ENCODE measurements around the gene B3GALT6.

Gene B3GALT6

DNA sequence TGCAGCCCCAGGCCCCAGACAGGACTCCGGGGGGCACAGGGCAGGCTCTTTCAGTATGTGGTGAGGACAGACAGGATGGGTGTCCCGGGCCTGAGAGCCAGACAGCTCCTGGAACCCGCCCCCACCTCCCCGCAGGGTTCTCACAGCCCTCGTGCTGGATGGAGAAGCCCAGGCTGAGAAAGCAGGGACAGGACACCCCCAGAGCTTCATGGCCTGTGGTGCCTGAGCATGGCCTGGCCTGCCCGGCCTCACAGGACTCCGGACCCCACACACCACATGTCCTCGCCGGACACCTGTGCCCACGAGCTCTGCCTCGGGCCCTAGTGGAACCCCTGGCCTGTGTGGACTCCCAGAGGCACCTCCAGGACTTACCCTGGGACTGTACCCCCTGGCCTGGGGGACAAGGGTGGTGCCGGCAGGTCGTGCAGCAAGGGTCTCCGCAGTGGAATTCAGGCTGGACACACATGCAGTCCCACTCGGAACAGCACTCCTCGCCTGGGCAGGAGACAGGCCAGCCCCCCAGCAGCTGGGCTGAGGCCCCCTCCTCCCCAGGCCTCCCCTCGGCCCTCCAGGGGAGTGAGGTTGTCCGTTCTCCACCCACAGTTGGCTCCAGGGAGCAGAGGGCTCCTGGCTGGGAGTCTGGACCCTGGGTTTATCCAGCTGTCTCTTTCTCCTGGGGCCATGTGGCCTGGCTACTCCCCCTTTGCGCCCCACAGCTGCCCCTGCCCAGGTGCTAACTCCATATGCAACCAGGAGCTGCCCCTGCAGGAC, 26.9 kb upstream of the B3GALT6 start:
- peak; percentile 8 for DNase-seq (ENCODE audit: extremely low read depth, insufficient read length)
- Histone ChIP-seq H3K36me3 (ENCODE audit: control insufficient read depth, insufficient read depth, low read length) (no peaks in the 10 kb centered on the region), H3K27me3 (replicated peaks; ENCODE audit: control insufficient read depth, insufficient read depth, low read length) (no peaks in the 10 kb centered on the region; the same call in 1 of the 2 replicates), H3K4me3 (replicated peaks; ENCODE audit: low read depth, low read length) (no peak overlapping the region; the same call in 1 of the 2 replicates)
- TF ChIP-seq, protein P1, sequence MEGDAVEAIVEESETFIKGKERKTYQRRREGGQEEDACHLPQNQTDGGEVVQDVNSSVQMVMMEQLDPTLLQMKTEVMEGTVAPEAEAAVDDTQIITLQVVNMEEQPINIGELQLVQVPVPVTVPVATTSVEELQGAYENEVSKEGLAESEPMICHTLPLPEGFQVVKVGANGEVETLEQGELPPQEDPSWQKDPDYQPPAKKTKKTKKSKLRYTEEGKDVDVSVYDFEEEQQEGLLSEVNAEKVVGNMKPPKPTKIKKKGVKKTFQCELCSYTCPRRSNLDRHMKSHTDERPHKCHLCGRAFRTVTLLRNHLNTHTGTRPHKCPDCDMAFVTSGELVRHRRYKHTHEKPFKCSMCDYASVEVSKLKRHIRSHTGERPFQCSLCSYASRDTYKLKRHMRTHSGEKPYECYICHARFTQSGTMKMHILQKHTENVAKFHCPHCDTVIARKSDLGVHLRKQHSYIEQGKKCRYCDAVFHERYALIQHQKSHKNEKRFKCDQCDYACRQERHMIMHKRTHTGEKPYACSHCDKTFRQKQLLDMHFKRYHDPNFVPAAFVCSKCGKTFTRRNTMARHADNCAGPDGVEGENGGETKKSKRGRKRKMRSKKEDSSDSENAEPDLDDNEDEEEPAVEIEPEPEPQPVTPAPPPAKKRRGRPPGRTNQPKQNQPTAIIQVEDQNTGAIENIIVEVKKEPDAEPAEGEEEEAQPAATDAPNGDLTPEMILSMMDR (IDR thresholded peaks at IDR 0.05; ENCODE audit: insufficient read depth, low read length, poor library complexity, severe bottlenecking), result no peak

DNA sequence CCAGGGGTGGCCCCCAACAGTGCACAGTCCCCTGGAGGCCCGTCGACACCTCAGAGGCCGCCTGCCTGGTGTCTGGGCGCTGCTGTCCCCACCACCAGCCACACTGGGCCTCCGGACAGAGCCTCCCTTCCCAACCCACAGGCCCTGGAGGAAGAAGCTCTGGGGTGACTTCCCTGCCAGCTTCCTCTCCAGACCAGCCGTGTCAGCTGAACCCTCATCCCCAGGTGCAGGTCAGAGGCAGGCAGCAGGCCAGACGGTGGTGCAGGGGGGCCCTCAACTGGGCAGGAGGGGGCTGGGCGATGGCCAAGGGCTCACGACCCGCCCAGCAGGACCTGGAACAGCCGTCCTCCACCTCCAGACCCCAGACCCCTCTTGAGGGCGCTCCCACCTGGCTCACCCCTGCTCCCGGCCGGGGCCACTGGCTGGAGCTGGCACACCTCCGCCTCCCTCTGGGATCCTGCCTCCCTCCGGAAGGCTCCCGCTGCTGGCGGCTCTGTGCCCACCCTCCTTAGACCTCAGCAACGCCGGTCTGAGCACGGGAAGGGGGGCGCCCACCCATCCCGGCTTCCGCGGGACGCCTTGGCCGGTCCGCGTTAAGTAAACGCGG, 26.2 kb upstream of the B3GALT6 start:
- Histone ChIP-seq H3K36me3 (ENCODE audit: control insufficient read depth, insufficient read depth, low read length) (no peaks in the 10 kb centered on the region), H3K27me3 (replicated peaks; ENCODE audit: control insufficient read depth, insufficient read depth, low read length) (no peaks in the 10 kb centered on the region; the same call in 1 of the 2 replicates), H3K4me3 (replicated peaks; ENCODE audit: low read depth, low read length) (peak overlapping the region; percentile 41)
- peak; percentile 18 for DNase-seq (ENCODE audit: extremely low read depth, insufficient read length)
- TF ChIP-seq, protein P1 (IDR thresholded peaks at IDR 0.05; ENCODE audit: insufficient read depth, low read length, poor library complexity, severe bottlenecking), result no peak

DNA sequence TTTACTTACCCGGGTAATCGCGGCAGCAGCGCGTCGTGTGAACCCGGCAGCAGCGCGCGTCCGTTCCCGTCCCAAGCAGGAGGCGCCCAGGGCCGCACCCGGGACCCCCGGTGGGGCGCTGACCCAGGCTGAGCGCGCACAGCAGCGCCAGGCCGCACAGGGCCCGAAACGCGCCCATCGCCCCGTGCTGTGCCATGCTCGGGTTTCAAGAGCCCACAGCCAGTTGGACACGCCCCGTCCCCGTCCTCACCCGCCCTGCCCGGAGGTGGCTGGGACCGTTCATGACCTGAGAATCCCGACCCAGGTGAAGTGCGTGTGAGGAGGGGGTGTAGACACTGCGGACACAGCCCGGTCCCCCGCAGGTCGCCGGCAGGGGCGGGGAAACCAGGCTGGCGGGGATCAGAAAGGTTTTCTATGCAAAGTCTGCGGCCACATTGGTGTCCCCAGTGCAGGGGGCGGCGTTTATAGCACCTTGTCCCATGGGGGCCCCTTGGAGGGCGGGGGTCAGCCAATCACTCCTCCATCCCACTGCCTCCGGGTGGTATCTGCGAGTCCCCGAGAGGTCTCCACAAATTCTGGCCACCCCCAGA, 25.6 kb upstream of the B3GALT6 start, which contains the start of gene TNFRSF18:
TSS of gene TNFRSF18 (minus strand) at position 217 of the 590 bp plus-strand sequence. CDS start at position 196, 21 bp downstream.
- H3K36me3 ChIP-seq (ENCODE audit: control insufficient read depth, insufficient read depth, low read length), result no peaks in the 10 kb centered on the region
- DNase-seq (ENCODE audit: extremely low read depth, insufficient read length), result peak; percentile 56
- peak within 1 kb of the TSS; percentile 41 for H3K4me3 ChIP-seq (replicated peaks; ENCODE audit: low read depth, low read length)
- TF ChIP-seq, protein P1 (IDR thresholded peaks at IDR 0.05; ENCODE audit: insufficient read depth, low read length, poor library complexity, severe bottlenecking), result no peak
- H3K27me3 ChIP-seq (replicated peaks; ENCODE audit: control insufficient read depth, insufficient read depth, low read length), result no peaks in the 10 kb centered on the region; the same call in 1 of the 2 replicates

DNA sequence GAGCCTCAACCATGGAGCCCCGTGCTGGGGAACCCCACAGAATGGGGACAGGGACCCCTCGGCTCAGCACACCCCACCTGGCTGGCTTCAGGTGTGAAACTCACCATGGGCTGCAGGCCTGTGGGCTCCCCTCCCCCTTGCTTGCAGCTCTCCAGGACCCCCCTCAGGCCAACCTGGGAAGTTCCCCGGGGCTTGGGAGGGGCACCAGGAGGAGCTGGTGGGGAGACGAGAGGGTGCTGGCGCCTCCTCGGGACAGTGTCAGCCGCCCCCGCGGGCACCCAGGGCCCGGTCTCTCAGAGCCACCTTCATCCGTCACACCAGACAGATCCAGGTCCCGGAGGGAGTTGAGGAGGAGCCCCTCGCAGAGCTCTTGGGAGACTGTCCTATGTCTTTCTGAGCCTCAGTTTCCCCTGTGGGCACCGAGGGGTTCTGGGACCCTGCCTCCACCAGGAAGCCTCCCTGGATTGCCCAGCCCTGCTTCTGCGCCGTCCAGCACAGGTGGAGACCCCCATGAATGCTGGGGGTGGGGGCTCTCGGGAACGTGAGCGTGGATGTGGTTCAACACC, 25.0 kb upstream of the B3GALT6 start:
- no peak overlapping the region for H3K4me3 ChIP-seq (replicated peaks; ENCODE audit: low read depth, low read length)
- no peaks in the 10 kb centered on the region for H3K36me3 ChIP-seq (ENCODE audit: control insufficient read depth, insufficient read depth, low read length)
- TF ChIP-seq, protein P1 (IDR thresholded peaks at IDR 0.05; ENCODE audit: insufficient read depth, low read length, poor library complexity, severe bottlenecking), result peak; percentile 14
- no peaks in the 10 kb centered on the region; the same call in 1 of the 2 replicates for H3K27me3 ChIP-seq (replicated peaks; ENCODE audit: control insufficient read depth, insufficient read depth, low read length)
- peak; percentile 29 for DNase-seq (ENCODE audit: extremely low read depth, insufficient read length)

DNA sequence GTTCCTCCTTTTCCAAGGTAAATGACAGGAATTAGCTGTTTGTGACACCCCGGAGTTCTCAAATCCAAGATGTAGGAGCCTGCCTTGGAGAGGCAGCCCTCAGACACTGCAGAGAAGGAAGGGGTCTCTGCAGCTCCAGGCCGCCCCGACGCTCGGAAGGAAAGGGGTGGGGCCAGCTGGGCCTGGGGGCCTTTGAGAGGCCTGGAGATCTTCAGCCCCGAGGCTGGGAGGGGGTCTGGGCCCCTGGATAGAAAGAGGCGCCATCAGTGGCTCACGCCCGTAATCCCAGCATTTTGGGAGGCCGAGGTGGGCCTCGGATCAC, 24.5 kb upstream of the B3GALT6 start:
- H3K4me3 ChIP-seq (replicated peaks; ENCODE audit: low read depth, low read length), result no peak overlapping the region
- no peaks in the 10 kb centered on the region for H3K36me3 ChIP-seq (ENCODE audit: control insufficient read depth, insufficient read depth, low read length)
- DNase-seq (ENCODE audit: extremely low read depth, insufficient read length), result peak; percentile 3
- H3K27me3 ChIP-seq (replicated peaks; ENCODE audit: control insufficient read depth, insufficient read depth, low read length), result no peaks in the 10 kb centered on the region; the same call in 1 of the 2 replicates
- TF ChIP-seq, protein P1 (IDR thresholded peaks at IDR 0.05; ENCODE audit: insufficient read depth, low read length, poor library complexity, severe bottlenecking), result no peak

Measured in GM06990 (cell line).